Karpas-422 (cell line): ENCODE data around the gene BANF1. TPM values are rescaled to one million over a fixed set of nuclear protein-coding genes. Genes with fewer than 3 reads are reported as not detected.
A peak's percentile ranks its signal among the peaks of the same experiment; 100 is the strongest.

ENCODE experiments used
- DNase-seq: peaks from one replicate; pipeline ENCODE4 v3.0.0-alpha.2; 2015
- H2AFZ ChIP-seq: fragments of 200-600 bp; sonication (generic); 2 replicates; pipeline ENCODE4 v1.6.1; 2014; ENCODE audit warnings: antibody characterized with exemption, low read length, mixed read lengths
- H3K27ac ChIP-seq: fragments of 200-600 bp; sonication (generic); 2 replicates; pipeline ENCODE4 v1.5.1; 2014; ENCODE audit warnings: mild to moderate bottlenecking, low read length, moderate library complexity
- H3K27me3 ChIP-seq: fragments of 200-600 bp; sonication (generic); 2 replicates; pipeline ENCODE4 v1.6.1; 2014; ENCODE audit warnings: low read length, mixed read lengths
- H3K36me3 ChIP-seq: fragments of 200-600 bp; sonication (generic); 2 replicates; pipeline ENCODE4 v1.6.1; 2014; ENCODE audit warnings: low read length, mixed read lengths; ENCODE audit not compliant: insufficient read depth
- H3K4me1 ChIP-seq: fragments of 200-600 bp; sonication (generic); 2 replicates; pipeline ENCODE4 v1.6.1; 2014; ENCODE audit warnings: mild to moderate bottlenecking, low read length, mixed read lengths
- H3K4me2 ChIP-seq: fragments of 200-600 bp; sonication (generic); 2 replicates; pipeline ENCODE4 v1.6.1; 2014; ENCODE audit warnings: low read length, low read depth, mild to moderate bottlenecking; ENCODE audit not compliant: poor library complexity, severe bottlenecking
- H3K4me3 ChIP-seq: fragments of 200-600 bp; sonication (generic); 2 replicates; pipeline ENCODE4 v1.5.1; 2014; ENCODE audit warnings: mild to moderate bottlenecking, antibody characterized with exemption, low read length, mixed read lengths
- H3K79me2 ChIP-seq: fragments of 200-600 bp; sonication (generic); 2 replicates; pipeline ENCODE4 v1.6.1; 2014; ENCODE audit warnings: mild to moderate bottlenecking, low read length, mixed read lengths
- H3K9ac ChIP-seq: fragments of 200-600 bp; sonication (generic); 2 replicates; pipeline ENCODE4 v1.6.0; 2014; ENCODE audit warnings: low read length
- H3K9me2 ChIP-seq: fragments of 200-600 bp; sonication (generic), shearing (Covaris generic); replicated peaks from 2 replicates; pipeline ENCODE4 v1.6.0; 2014; ENCODE audit warnings: mild to moderate bottlenecking, low read length, moderate library complexity; ENCODE audit not compliant: insufficient read depth
- H3K9me3 ChIP-seq: fragments of 300-700, 200-600 bp; sonication (generic); 2 replicates; pipeline ENCODE4 v1.6.1; 2014; ENCODE audit warnings: low read length, mixed read lengths
- H4K20me1 ChIP-seq: fragments of 200-600 bp; sonication (generic); 2 replicates; pipeline ENCODE4 v1.6.1; 2014; ENCODE audit warnings: mild to moderate bottlenecking, antibody characterized with exemption, low read length, low read depth; ENCODE audit not compliant: insufficient read depth
- total RNA-seq: library from RNA; depleted of rRNA; stranded (reverse); fragments of >200 nt; shearing (Covaris generic); gene quantifications from 2 replicates; pipeline ENCODE4 v1.2.3, GENCODE V29; 2014; ENCODE audit warnings: low replicate concordance

BANF1 gene
- total RNA-seq, 1 experiment from 2014 or later, result 84.2 TPM

DNA sequence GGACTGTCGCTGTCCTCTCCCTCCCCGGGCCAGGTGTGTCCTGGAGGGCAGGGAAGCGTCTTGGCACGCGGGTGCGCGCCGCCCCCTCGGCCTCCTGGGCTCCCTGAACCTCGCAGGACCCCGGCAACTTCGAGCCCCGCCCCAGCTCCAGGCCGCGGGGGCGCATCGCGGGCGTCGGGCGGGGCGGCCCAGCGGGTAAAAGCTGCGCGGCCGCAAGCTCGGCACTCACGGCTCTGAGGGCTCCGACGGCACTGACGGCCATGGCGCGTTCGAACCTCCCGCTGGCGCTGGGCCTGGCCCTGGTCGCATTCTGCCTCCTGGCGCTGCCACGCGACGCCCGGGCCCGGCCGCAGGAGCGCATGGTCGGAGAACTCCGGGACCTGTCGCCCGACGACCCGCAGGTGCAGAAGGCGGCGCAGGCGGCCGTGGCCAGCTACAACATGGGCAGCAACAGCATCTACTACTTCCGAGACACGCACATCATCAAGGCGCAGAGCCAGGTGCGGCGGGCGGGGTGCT lies 9.5 kb downstream of the BANF1 start, which contains the start of gene CST6:
Gene CST6 (plus strand): TSS at position 224 of the 519 bp plus-strand sequence. CDS start 37 bp downstream, at position 261.
- no peaks in the 10 kb centered on the region for H3K79me2 ChIP-seq
- no peaks in the 10 kb centered on the region for H3K9me3 ChIP-seq
- H3K4me2 ChIP-seq, result no peak within 1 kb of the TSS

DNA sequence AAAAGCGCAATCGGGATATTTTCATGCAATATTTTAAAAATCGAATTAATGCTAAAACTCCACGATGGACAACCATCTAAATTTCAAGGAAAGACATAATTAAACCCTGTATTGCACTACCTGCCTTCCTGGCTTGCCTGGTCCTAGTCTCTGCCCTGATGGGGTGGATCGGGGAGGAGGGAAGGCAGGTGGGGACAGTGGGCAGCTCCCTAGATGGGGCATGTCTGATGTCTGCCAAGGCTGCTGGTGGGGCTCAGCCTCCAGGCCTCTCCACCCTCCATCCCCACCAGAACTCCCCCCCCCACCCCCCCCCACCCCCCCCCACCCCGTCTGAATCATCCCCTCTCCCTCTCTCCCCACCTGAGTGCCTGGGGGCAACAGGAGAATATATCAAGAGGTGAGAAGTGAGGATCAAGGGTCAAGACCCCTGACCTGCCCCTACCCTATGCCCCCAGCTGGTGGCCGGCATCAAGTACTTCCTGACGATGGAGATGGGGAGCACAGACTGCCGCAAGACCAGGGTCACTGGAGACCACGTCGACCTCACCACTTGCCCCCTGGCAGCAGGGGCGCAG lies 10.2 kb downstream of the BANF1 start:
- no peak for DNase-seq
- no peaks in the 10 kb centered on the region for H4K20me1 ChIP-seq
- no peak overlapping the region for H3K4me2 ChIP-seq
- H3K4me3 ChIP-seq, result no peak overlapping the region
- H3K27ac ChIP-seq, result no peak overlapping the region
- H2AFZ ChIP-seq, result no peak overlapping the region
- H3K27me3 ChIP-seq, result no peaks in the 10 kb centered on the region
- no peaks in the 10 kb centered on the region for H3K9me3 ChIP-seq
- no peaks in the 10 kb centered on the region for H3K9me2 ChIP-seq
- H3K4me1 ChIP-seq, result no peaks in the 10 kb centered on the region
- no peak overlapping the region for H3K9ac ChIP-seq
- no peaks in the 10 kb centered on the region for H3K36me3 ChIP-seq
- H3K79me2 ChIP-seq, result no peaks in the 10 kb centered on the region

More for the DNA sequence above, 9.5 kb downstream of the BANF1 start, which contains the start of gene CST6:
- Histone ChIP-seq H3K36me3 (no peaks in the 10 kb centered on the region), H2AFZ (no peak within 1 kb of the TSS), H3K27me3 (no peaks in the 10 kb centered on the region), H4K20me1 (no peaks in the 10 kb centered on the region), H3K27ac (no peak within 1 kb of the TSS), H3K9ac (no peak within 1 kb of the TSS), H3K4me1 (no peaks in the 10 kb centered on the region), H3K9me2 (no peaks in the 10 kb centered on the region), H3K4me3 (no peak within 1 kb of the TSS)
- no peak for DNase-seq

GRCh38 chr11:66012946-66013761 lies 10.9 kb downstream of the BANF1 start:
- Histone ChIP-seq H2AFZ (no peak overlapping the region), H3K9ac (no peak overlapping the region), H3K4me3 (no peak overlapping the region), H4K20me1 (no peaks in the 10 kb centered on the region), H3K36me3 (no peaks in the 10 kb centered on the region), H3K27ac (no peak overlapping the region), H3K4me1 (no peaks in the 10 kb centered on the region), H3K4me2 (no peak overlapping the region), H3K27me3 (no peaks in the 10 kb centered on the region), H3K79me2 (no peaks in the 10 kb centered on the region), H3K9me2 (no peaks in the 10 kb centered on the region), H3K9me3 (no peaks in the 10 kb centered on the region)
- no peak for DNase-seq

DNA sequence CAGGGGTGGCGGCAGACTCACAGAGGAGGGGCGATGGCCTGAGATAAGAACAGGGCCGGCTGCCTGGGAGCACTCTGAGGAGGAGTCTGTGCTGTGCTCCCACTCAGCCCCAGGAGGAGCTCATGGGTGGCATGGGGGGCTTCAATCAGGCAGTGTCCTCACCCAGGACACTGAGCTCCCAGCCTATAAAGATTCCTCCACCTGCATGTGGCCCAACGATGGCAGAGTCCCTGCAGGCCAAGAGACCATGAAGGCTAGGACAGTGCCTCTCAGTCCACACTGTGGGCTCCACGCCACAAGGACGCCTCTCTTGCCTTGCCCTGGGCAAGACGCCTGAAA lies 11.4 kb downstream of the BANF1 start:
- Histone ChIP-seq H3K9me2 (no peaks in the 10 kb centered on the region), H3K4me1 (no peaks in the 10 kb centered on the region), H4K20me1 (no peaks in the 10 kb centered on the region), H3K79me2 (no peaks in the 10 kb centered on the region), H3K36me3 (no peaks in the 10 kb centered on the region), H3K27ac (no peak overlapping the region), H3K9me3 (no peaks in the 10 kb centered on the region), H3K9ac (no peak overlapping the region), H3K4me2 (no peak overlapping the region), H3K27me3 (no peaks in the 10 kb centered on the region), H3K4me3 (no peak overlapping the region), H2AFZ (no peak overlapping the region)
- no peak for DNase-seq

DNA sequence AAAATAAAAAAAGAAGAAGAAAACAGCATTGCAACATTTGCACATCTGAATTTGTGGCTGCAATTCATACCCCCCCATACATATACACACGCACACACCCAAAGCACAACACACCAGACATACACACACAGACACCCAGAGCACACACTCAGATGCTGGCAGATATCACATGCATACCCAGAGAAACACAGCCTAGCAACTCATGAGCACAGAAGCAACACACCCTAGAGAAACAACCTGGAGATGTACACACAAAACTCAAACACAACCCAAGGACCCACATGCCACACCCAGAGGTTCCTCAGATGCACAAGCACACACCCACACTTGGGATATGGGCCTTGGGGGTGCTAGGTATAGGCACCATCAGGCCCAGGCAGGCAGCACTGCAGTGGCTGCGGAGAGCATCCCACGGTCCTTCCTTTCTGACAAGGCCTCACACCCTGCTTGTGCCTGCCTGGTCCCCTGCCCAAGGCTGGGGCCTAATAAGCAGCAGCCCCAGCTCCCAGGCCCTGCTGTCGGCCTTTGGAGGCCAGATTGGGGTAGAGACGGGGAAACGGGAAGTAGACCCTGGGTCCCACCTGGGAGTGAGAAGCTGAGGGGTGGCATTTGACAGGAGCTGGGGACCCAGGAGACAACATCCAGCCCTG lies 12.6 kb downstream of the BANF1 start:
- Histone ChIP-seq H3K9me3 (no peaks in the 10 kb centered on the region), H3K27ac (no peak overlapping the region), H3K36me3 (no peaks in the 10 kb centered on the region), H3K79me2 (no peaks in the 10 kb centered on the region), H4K20me1 (no peaks in the 10 kb centered on the region), H3K4me3 (no peak overlapping the region), H3K9ac (no peak overlapping the region), H3K4me1 (no peaks in the 10 kb centered on the region), H3K4me2 (no peak overlapping the region), H3K27me3 (no peaks in the 10 kb centered on the region), H3K9me2 (no peaks in the 10 kb centered on the region), H2AFZ (0 out of 2 replicates have a peak overlapping the region, but pooled peaks have one; percentile 30)
- no peak for DNase-seq

- Histone ChIP-seq H4K20me1 (no peaks in the 10 kb centered on the region), H3K4me2 (no peak overlapping the region), H3K4me1 (no peaks in the 10 kb centered on the region), H3K9me3 (no peaks in the 10 kb centered on the region), H3K27ac (no peak overlapping the region), H3K27me3 (no peaks in the 10 kb centered on the region), H3K79me2 (no peaks in the 10 kb centered on the region), H3K4me3 (no peak overlapping the region), H3K36me3 (no peaks in the 10 kb centered on the region), H3K9ac (no peak overlapping the region), H2AFZ (no peak overlapping the region), H3K9me2 (no peaks in the 10 kb centered on the region)
- no peak for DNase-seq
Observed at GRCh38 chr11:66015454-66015881, 13.2 kb downstream of the BANF1 start.

- Histone ChIP-seq H4K20me1 (no peaks in the 10 kb centered on the region), H3K9me2 (no peaks in the 10 kb centered on the region), H3K4me2 (no peak overlapping the region), H3K79me2 (no peaks in the 10 kb centered on the region), H3K9me3 (no peaks in the 10 kb centered on the region), H3K36me3 (no peaks in the 10 kb centered on the region), H3K4me3 (no peak overlapping the region), H3K27me3 (no peaks in the 10 kb centered on the region), H3K27ac (no peak overlapping the region), H2AFZ (no peak overlapping the region), H3K4me1 (no peaks in the 10 kb centered on the region), H3K9ac (no peak overlapping the region)
- no peak for DNase-seq
Observed at GRCh38 chr11:66015936-66016792, 13.9 kb downstream of the BANF1 start.
